GM23248 (cell line): ENCODE measurements around the gene ZSCAN5C. TPM values are rescaled to one million over a fixed set of nuclear protein-coding genes. Genes with fewer than 3 reads are reported as not detected.

ENCODE experiments used
- DNase-seq: peaks from one replicate; pipeline ENCODE4 v3.0.0-alpha.2; 2015
- H2AFZ ChIP-seq: fragments of 200-600 bp; sonication (generic); 2 replicates; pipeline ENCODE4 v1.6.1; 2016; ENCODE audit warnings: antibody characterized with exemption
- H3F3A ChIP-seq: fragments of 200-600 bp; sonication (generic); 2 replicates; pipeline ENCODE4 v1.6.1; 2016; ENCODE audit warnings: mild to moderate bottlenecking, antibody characterized with exemption, mixed run types; ENCODE audit not compliant: insufficient read depth
- H3K27ac ChIP-seq: fragments of 200-600 bp; sonication (generic); 2 replicates; pipeline ENCODE4 v1.5.1; 2016; ENCODE audit warnings: mild to moderate bottlenecking
- H3K27me3 ChIP-seq: fragments of 200-600 bp; sonication (generic); replicated peaks from 2 replicates; pipeline ENCODE4 v1.6.1; 2016; ENCODE audit warnings: mild to moderate bottlenecking; ENCODE audit not compliant: insufficient read depth
- H3K36me3 ChIP-seq: fragments of 200-600 bp; sonication (generic); 2 replicates; pipeline ENCODE4 v1.6.1; 2016; ENCODE audit warnings: low read depth, mild to moderate bottlenecking
- H3K4me1 ChIP-seq: fragments of 200-600 bp; sonication (generic); 2 replicates; pipeline ENCODE4 v1.6.1; 2016; ENCODE audit warnings: mild to moderate bottlenecking; ENCODE audit not compliant: insufficient read depth
- H3K4me2 ChIP-seq: fragments of 200-600 bp; sonication (generic); one replicate; pipeline ENCODE4 v1.6.1; 2016; ENCODE audit warnings: mild to moderate bottlenecking; ENCODE audit not compliant: unreplicated experiment
- H3K4me3 ChIP-seq: fragments of 200-600 bp; sonication (generic); 2 replicates; pipeline ENCODE4 v1.5.1; 2016; ENCODE audit warnings: mild to moderate bottlenecking
- H3K79me2 ChIP-seq: fragments of 200-600 bp; sonication (generic); 2 replicates; pipeline ENCODE4 v1.6.1; 2016; ENCODE audit warnings: mild to moderate bottlenecking; ENCODE audit not compliant: insufficient read depth
- H3K9ac ChIP-seq: fragments of 200-600 bp; sonication (generic); 2 replicates; pipeline ENCODE4 v1.6.1; 2016; ENCODE audit warnings: mild to moderate bottlenecking
- H3K9me2 ChIP-seq: fragments of 200-600 bp; sonication (generic); 2 replicates; pipeline ENCODE4 v1.6.1; 2016; ENCODE audit warnings: mixed run types, mild to moderate bottlenecking, moderate library complexity; ENCODE audit not compliant: insufficient read depth
- H3K9me3 ChIP-seq: fragments of 200-600 bp; sonication (generic); one replicate; pipeline ENCODE4 v1.6.1; 2017; ENCODE audit warnings: low read depth
- H4K20me1 ChIP-seq: fragments of 200-600 bp; sonication (generic); 2 replicates; pipeline ENCODE4 v1.6.0; 2016; ENCODE audit not compliant: insufficient read depth
- EZH2 ChIP-seq: fragments of 200-600 bp; sonication (generic); IDR thresholded peaks from 2 replicates; pipeline ENCODE4 v1.6.1; 2018; ENCODE audit warnings: antibody characterized with exemption, mild to moderate bottlenecking; ENCODE audit not compliant: insufficient read depth, poor library complexity, severe bottlenecking
- EZH2phosphoT487 ChIP-seq: fragments of 200-600 bp; sonication (generic); IDR thresholded peaks from 2 replicates; pipeline ENCODE4 v1.6.1; 2018; ENCODE audit warnings: antibody characterized with exemption, moderate library complexity, mild to moderate bottlenecking, low read depth; ENCODE audit not compliant: insufficient read depth
- WGBS, 2 experiments: methylation state at CpG; one replicate each; pipeline ENCODE4 v1.1.6; 2015 to 2017; ENCODE audit warnings: low lambda C conversion rate in 2 of 2, low coverage in 1 of 2; ENCODE audit errors: missing lambda C conversion rate in 2 of 2; 5-methylcytosine and 5-hydroxymethylcytosine counted together
- in situ Hi-C: fragments of 300-500 bp; cut with MboI; formaldehyde crosslinking; loops from 2 replicates; pipeline ENCODE4 v1.15.0; 2020
- polyA plus RNA-seq: library from polyadenylated mRNA; unstranded; fragments of >200 nt; fragmentation: Nextera tagmentation; extraction: Ambion mirVana; gene quantifications from 2 replicates; pipeline ENCODE4 v1.2.1, GENCODE V29; 2016
- total RNA-seq: library from RNA; depleted of rRNA; stranded (reverse); fragments of >200 nt; shearing (Covaris generic); gene quantifications from 2 replicates; pipeline ENCODE4 v1.2.3, GENCODE V29; 2014

Gene ZSCAN5C
- total and polyA plus RNA-seq, 2 experiments from 2014 or later: not detected

DNA sequence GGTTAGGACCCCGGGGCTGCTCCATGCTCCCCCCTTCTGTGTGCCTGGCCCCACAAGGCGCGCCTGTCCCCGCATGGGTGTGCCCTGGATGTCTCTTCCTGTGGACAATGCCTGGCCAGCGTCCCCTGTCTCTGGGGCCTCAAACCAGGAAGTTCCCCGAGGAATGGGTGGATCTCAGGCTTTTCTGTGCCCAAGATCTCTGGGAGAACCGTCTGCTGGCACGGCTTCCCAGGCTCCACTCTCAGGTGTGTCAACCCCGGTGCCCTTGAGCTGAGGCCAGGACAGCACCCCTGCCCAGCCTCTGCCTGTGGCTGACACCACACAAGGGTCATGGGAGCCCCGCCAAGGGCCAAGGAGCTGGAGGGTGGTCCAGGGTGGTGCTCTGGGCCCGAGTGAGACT is 45.3 kb upstream of the ZSCAN5C start:
- TF ChIP-seq EZH2phosphoT487 (no peak), EZH2 (no peak)
- DNase-seq: no peak
- Histone ChIP-seq H3K4me1 (no peaks in the 10 kb centered on the region), H3K4me2 (no peak overlapping the region), H3K9me3 (no peaks in the 10 kb centered on the region), H3K79me2 (peaks cover 12% of the 10 kb centered on the region), H4K20me1 (no peaks in the 10 kb centered on the region), H3F3A (no peaks in the 10 kb centered on the region), H3K9ac (no peak overlapping the region), H3K36me3 (0 out of 2 replicates have a peak, but pooled peaks cover 4% of the 10 kb centered on the region), H3K27me3 (no peaks in the 10 kb centered on the region), H2AFZ (no peak overlapping the region), H3K9me2 (no peaks in the 10 kb centered on the region), H3K4me3 (no peak overlapping the region), H3K27ac (no peak overlapping the region)
- WGBS, 2 experiments: 97 to 100% methylated on average over 6 to 9 of the region's 11 CpGs
- in situ Hi-C loops: no loop called here

DNA sequence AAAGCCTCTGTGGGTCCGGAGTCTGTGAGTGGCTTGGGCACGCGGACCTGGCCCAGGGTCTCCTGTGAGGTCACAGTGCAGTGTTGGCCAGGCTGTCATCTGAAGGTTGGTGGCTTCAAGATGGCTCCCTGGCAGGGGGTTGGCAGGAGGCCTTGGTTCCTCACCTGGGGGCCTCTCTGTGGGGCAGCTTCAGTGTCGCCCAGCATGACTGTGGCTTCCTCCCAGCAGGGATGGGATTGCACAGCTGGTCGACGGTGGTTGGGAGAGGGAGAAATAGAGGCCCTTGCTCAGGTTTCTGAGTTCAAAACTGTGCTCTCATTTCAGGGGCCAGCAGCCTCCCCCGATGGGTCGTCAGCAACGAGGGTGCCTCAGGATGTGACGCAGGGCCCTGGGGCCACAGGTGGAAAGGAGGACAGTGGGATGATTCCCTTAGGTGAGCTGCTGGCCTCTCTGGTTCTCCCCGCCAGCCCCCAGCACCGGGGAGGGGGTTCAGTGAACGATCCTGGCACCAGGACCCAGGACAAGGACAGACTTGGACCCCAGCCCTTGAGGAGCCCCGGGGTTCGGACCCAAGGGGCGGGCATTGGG is 43.8 kb upstream of the ZSCAN5C start:
- DNase-seq: no peak
- Histone ChIP-seq H3K27me3 (no peaks in the 10 kb centered on the region), H4K20me1 (no peaks in the 10 kb centered on the region), H3K9ac (no peak overlapping the region), H3K36me3 (0 out of 2 replicates have a peak, but pooled peaks cover 4% of the 10 kb centered on the region), H3K4me2 (no peak overlapping the region), H3F3A (no peaks in the 10 kb centered on the region), H3K4me1 (no peaks in the 10 kb centered on the region), H3K4me3 (no peak overlapping the region), H3K27ac (no peak overlapping the region), H3K79me2 (no peaks in the 10 kb centered on the region), H3K9me2 (no peaks in the 10 kb centered on the region), H2AFZ (no peak overlapping the region), H3K9me3 (no peaks in the 10 kb centered on the region)
- WGBS, 2 experiments: 91 to 97% methylated on average over 12 to 16 of the region's 16 CpGs
- in situ Hi-C loops: no loop called here
- TF ChIP-seq EZH2phosphoT487 (no peak), EZH2 (no peak)

GRCh38 chr19:56159009-56159559 is 43.0 kb upstream of the ZSCAN5C start:
- Histone ChIP-seq H3F3A (no peaks in the 10 kb centered on the region), H3K36me3 (0 out of 2 replicates have a peak, but pooled peaks cover 4% of the 10 kb centered on the region), H4K20me1 (no peaks in the 10 kb centered on the region), H3K79me2 (no peaks in the 10 kb centered on the region), H3K4me2 (no peak overlapping the region), H2AFZ (no peak overlapping the region), H3K9me3 (no peaks in the 10 kb centered on the region), H3K27me3 (no peaks in the 10 kb centered on the region), H3K9me2 (no peaks in the 10 kb centered on the region), H3K9ac (no peak overlapping the region), H3K4me3 (no peak overlapping the region), H3K4me1 (no peaks in the 10 kb centered on the region), H3K27ac (no peak overlapping the region)
- 87 to 91% methylated on average over 8 to 9 of the region's 9 CpGs for WGBS, 2 experiments
- in situ Hi-C loops: no loop called here
- no peak for TF ChIP-seq EZH2phosphoT487
- TF ChIP-seq EZH2: no peak
- no peak for DNase-seq

DNA sequence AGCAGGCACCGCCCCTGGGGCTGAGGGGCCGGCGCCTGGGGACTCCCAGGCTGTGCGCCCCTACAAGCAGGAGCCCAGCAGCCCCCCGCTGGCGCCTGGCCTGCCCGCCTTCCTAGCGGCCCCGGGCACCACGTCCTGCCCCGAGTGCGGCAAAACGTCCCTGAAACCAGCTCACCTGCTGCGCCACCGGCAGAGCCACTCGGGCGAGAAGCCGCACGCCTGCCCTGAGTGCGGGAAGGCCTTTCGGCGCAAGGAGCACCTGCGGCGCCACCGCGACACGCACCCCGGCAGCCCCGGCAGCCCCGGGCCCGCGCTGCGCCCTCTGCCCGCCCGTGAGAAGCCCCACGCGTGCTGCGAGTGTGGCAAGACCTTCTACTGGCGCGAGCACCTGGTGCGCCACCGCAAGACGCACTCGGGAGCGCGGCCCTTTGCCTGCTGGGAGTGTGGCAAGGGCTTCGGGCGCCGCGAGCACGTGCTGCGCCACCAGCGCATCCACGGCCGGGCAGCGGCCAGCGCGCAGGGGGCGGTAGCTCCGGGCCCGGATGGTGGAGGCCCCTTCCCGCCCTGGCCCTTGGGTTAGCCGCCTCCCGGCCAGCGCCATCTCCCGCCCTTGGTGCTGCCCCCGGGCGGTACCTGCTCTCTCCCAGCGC is 42.3 kb upstream of the ZSCAN5C start:
- Histone ChIP-seq H3K9me2 (no peaks in the 10 kb centered on the region), H2AFZ (no peak overlapping the region), H3K4me2 (no peak overlapping the region), H3K27ac (no peak overlapping the region), H3K4me3 (no peak overlapping the region), H3F3A (no peaks in the 10 kb centered on the region), H3K36me3 (0 out of 2 replicates have a peak, but pooled peaks cover 4% of the 10 kb centered on the region), H3K9me3 (no peaks in the 10 kb centered on the region), H3K9ac (no peak overlapping the region), H4K20me1 (no peaks in the 10 kb centered on the region), H3K4me1 (no peaks in the 10 kb centered on the region), H3K27me3 (no peaks in the 10 kb centered on the region), H3K79me2 (no peaks in the 10 kb centered on the region)
- no peak for TF ChIP-seq EZH2
- no peak for TF ChIP-seq EZH2phosphoT487
- WGBS, 2 experiments: 96 to 97% methylated on average over 35 to 67 of the region's 69 CpGs
- in situ Hi-C loops: no loop called here
- no peak for DNase-seq
